Measurements from ENCODE around the gene MBD5.

The MBD5 gene

DNA sequence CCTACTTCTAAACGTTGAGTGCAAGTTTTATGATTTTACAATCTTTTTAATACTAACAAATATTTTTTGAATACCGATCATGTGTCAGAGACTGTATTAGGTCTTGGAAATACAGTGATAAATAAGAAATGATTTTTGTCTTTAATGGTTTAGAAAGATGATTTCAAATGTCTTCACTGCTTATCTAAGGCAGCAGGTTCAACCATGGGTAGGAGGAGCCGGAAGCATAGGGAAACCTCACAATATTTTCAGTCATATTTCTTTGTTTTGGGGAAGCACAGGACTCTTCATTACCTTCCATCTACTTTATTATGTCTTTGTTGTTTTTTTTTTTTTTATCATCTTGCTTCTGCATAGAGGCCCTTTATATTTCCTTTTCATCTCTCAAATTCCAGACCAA, 458.5 kb downstream of the MBD5 start:
- DNase-seq (ENCODE audit: low spot score) = no peak

DNA sequence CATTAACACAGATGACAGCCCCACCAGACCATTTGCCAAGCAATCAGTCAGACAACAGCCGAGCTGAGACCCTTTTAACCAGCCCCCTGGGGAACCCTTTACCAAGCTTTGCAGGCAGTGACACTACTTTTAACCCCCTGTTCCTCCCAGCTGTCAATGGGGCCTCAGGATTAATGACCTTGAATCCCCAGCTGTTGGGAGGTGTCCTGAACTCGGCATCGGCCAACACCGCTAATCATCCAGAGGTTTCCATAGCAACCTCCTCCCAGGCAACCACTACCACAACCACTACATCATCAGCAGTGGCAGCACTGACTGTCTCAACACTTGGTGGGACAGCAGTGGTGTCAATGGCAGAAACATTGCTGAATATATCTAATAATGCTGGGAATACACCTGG, 462.8 kb downstream of the MBD5 start:
- no peak for DNase-seq (ENCODE audit: low spot score)

DNA sequence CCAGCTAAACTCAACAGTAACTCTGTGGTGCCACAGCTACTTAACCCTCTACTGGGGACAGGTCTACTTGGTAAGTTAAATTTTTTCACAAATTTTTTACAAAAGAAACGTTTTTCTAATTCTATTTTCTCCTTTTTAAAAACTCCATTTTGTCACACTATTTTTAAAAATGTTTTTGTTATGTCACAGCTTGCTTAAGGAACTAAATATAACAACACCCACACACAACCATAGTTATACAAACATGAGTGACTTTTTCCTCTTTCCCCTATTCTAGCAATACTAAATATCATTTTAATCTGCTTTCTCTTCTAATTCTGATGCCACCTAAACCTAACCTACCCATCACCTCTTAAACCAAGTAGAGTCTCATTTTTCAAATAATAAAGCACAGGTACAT, 463.2 kb downstream of the MBD5 start:
- DNase-seq (ENCODE audit: low spot score) = no peak

DNA sequence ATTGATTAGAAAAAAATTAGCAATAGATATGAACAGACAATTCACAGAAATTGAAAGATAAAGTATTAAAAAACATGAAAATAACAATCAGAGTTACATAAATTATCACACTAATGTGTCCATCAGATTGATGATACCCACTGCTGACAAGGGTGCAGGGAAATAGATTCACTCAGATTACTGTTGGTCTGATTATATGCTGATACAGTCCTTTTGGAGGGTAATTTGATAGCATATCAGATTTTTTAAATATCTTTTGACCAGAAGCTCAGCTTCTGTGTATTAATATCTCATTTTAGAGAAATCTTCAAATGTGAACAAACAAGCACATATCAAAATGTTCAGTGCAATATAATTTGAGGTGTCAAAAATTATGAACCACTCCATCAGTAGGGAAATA, 465.8 kb downstream of the MBD5 start:
- no peak for DNase-seq (ENCODE audit: low spot score)

DNA sequence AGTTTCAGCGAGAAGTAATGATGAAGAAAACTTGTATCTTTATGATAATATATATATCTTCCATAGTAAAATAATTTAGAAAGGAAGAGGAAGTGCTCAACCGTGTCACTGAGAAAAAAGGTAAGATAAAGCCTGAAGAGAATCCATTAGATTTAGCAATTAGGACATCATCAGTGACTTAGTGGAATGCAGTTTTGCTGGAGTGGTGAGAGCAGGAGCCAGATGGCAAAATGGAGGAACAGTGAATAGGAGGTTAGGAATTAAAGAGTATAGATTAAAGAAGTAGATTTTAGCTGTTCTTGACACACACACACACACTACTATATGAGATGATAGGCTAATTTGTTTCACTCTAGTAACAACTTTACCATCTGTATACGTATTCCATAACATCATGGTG, 466.5 kb downstream of the MBD5 start:
- no peak for DNase-seq (ENCODE audit: low spot score)

DNA sequence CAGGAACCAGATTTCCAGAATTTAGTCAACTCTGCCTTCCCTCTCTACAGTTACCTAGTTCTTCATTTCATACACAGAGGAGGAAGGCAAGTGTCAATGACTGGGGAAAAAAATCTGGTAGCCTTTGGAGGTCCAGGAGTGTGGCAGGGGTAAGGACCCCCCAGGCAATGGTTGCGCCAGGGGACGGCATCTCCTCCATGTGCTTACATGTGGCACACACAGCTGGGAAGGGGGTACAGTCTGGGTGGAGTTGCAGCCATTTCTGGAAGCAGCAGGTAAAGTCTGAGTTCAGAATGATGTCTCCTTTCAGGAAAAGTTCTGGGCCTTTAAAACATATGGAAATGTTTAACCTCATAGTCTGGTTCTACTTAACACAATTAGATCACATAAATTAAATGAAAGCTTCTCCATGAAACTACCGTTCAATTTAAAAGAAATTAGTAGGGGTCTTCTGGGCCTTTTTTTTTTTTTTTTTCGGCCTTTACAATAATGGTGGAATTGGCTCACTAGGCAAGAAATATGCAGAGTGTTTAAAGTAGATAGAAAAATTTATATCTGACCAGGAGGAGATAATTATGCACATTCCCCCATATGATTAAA, 470.0 kb downstream of the MBD5 start:
- DNase-seq (ENCODE audit: low spot score) = no peak

DNA sequence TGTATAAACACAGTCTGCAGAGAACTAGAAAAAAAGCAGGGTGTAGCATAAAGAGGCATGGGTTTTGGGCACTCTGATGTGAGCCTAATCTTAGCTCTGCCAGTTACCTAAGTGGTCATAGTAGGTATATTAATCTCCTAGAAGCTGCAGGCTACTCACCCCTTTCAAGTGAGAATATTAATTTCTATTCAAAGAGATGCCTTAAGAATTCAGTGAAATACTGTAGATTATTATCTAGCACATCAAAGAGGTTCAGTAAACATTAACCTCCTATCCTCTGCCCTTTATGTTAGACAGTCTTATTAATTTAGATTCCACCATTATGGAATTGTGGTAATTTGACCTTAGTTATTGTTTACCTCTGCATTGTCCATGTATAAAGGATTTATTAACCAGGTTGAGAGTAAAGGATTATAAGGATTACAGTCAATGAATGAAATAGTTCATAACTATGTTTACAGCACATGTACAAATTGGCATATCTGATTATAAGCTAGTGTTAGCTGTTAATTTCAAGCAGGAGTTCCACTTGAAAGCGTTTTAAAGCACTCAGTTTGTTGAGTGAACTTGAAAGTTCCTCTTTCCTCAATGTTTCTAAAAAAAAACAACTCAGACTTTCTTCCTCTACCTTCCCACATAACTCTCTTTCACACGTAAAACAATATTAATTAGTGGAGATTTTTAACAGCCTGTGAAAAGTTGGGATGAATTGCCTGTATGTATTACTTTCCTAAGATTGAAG, 473.1 kb downstream of the MBD5 start:
- no peak for DNase-seq (ENCODE audit: low spot score)

DNA sequence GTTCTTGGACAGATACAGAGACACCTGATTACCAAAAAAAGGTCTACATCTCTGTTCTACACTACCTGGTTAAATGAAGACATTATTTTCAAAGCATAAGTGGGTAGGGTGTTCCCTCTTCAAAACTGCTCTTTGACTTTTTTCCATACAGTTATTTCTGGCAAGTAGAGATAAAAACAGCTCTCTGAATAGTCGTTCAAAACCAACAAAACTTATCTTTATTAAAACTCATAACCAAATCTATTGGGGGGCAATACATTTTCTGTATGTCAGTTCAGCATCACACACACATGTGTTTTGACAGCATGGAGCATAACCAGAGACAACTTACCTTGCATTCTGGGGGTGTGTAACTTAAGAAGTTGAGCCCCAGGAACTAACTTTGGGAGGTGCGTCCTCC, 474.7 kb downstream of the MBD5 start:
- DNase-seq (ENCODE audit: low spot score) = peak; percentile 45

DNA sequence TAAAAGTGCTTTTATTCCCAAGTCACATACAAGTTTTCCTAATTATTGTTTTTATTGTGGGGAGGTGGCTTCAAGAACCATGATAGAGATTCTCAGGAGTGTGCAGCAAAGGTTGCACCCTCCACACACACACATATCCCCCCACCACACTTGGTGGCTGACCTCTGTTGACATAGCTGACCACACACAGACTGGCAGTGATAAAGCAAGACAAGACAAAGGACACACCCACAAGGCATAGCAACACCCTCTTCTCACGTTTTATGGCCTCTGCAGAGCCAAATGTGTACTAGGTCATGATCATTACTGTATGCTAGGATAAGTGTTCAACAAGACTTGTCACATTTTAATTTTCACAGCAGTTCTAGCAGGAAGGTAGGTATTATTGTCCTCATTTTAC, 480.7 kb downstream of the MBD5 start:
- no peak for DNase-seq (ENCODE audit: low spot score)

DNA sequence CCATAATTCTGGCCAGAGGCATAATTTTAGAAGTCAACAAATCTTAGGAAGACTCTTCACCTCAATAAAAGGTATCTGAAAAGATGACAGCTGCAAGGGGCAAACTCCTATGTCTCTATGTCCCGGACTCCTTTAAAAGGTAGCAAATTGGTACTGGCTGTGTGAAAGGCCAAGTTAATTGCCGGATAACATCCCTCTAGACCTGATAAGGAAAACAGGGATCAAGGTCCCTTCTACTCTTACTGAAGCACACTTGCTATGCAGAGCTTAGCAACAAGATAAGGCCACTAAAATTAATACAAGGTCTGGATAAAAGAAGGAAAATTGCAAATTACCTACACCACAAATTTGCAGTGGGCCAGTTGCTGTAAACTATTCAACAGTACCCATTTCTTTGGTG, 482.6 kb downstream of the MBD5 start:
- no peak for DNase-seq (ENCODE audit: low spot score)

DNA sequence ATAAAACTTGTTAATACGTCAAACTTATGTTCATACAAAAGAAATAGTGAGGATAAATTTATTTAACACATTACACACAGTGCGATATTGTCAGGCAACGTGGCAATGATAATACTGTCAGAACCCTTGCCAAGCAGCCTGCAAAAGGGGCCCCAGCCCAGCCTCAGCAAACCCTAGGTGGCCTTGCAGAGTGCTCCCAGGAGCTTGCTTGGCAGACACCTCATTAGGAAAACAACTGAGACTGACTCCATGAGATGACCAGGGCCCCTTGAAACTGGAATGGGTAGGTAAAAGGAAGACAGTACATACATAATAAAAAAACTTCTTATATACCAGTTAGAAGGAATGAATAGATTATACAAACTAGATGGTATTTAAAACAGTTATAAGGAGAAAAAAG, 487.1 kb downstream of the MBD5 start:
- DNase-seq (ENCODE audit: low spot score) = no peak

DNA sequence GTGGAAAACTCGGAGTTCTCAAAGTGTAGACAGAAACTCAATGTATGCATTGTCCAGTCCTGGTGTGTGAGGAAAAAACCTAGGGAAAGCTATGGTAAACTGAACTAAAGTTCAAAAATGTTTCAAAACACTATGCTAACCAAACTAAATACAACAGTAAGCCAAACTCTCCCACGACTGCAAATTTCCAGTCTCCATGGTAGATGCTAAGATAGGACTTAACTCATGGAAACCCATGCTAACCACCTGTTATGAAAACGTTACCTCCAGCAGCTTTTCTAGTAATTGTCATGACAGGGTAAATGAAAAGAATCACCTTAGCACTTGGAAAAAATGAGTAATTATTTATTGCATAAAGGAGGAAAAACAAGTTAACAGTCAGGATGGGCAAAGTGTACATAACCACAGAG, 488.0 kb downstream of the MBD5 start:
- DNase-seq (ENCODE audit: low spot score) = no peak

DNA sequence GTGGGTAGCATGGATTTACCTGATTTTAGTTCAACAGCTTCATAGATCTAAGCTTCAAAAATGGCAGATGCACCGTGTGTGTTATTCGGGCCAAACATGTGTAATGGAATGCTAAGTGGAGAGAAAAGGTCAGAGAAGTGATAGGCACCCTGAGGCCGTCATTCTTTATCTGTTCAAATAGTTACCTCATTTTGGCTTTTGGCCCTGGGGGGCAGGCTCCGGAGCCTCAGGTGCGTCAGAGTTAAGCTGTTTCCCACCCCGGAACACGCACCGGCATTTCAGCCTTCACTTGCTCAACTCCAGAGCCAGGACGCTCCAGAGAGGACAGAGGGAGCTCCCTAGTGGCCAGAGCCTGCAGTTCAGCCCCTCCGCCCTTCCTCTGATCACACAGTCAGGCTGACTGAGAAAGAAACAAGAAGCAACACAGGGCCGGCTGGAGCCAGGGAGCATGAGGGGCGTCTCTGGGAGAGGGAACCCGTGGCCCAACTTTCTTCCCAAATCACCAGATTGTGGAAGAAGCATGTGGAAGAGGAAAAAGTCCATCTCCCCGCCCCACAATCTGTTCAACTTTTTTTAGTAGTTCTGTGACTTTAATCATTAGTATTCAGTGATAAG, 488.5 kb downstream of the MBD5 start:
- DNase-seq (ENCODE audit: low spot score) = peak; percentile 84

DNA sequence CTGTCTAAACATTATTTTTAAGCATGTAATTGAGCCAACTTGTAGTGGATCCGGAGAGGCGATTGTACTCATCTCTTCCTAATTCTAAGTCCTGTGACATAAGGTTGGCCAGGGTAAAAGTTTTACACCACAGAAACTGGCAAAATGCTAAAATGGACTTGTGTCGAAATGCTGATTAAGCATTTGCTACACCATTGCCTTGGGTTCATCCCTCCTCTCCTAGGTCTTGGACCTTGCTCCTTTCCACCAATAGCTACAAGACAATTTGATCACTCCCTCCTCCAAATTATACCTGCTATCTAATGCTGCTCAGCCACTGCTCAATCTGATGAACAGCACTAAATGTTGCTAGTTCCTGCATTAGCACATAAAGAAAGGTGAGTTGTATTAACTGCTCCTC, 491.0 kb downstream of the MBD5 start:
- DNase-seq (ENCODE audit: low spot score) = no peak

DNA sequence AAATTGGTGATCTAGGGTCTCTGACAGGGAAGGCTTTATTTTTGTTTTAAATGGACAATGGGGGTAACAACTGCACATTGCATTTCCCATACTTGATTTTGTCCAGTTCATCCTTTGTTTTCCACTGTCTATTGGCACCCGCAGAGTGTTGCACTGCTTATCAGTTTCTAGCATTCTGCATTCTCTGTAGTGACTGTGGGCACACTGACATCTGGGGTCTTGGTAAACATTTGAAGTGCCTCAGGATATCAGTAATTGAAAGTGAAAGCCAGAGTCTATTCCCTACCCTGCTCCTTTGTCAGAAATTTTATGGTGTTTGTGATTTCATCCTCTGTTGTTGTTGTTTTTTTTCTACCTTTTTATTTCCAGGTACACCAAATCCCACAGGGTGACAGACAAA, 491.6 kb downstream of the MBD5 start:
- peak; percentile 35 for DNase-seq (ENCODE audit: low spot score)

DNA sequence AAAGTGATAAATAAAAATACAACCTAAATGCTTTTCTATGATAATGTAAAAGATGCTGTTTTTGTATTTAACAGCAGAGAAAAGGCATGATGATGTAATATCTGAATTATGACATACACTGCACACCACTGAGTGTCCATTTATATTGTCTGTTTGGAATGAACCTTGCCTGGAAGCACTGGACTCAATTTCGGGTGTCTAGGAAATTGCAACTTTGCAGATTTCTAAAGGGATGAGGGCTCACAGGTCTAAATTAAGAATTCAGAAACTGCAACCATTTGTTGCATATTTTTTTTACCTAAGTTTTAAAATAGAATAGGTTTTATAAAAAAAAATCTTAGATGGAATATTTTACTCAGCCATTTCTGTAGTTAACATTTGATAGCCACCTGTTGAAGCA, 492.5 kb downstream of the MBD5 start:
- no peak for DNase-seq (ENCODE audit: low spot score)

DNA sequence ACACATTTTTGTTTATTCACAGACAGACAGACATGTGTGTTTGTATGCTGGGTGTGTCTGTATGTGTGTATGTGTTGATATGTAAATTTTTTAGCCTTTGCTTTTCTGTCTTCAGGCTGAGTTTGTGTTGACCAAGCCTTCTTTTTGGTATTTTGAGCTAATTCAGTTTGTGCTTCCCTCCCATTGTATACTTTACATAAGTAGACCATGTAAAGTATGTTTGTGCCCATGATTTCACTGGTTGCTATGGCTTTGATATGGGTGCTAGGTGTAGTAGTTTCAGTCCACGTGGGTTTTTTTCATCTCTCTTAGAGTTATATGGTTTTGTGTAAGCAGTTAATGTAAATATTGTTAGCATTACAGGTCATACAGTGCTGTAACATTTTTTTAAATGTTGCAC, 494.2 kb downstream of the MBD5 start:
- DNase-seq (ENCODE audit: low spot score) = no peak

DNA sequence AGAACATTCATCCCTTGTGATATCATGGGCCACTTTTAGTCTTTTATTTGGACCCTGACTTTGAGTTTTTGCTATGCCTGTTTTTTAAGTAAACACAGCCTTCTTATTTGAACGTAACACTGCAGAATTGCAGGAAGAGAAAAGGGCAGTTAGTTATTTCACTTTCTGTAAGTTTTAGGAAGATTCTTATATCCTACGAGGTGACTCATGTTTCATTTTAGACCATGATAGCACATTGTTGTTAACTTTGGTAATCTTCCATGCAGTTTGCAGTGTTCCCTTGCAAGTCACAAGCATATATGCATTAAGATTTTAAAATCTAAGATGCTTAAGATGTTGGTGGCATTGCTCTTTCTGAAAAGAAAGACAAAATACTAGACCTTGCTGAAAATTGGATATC, 495.1 kb downstream of the MBD5 start:
- no peak for DNase-seq (ENCODE audit: low spot score)

DNA sequence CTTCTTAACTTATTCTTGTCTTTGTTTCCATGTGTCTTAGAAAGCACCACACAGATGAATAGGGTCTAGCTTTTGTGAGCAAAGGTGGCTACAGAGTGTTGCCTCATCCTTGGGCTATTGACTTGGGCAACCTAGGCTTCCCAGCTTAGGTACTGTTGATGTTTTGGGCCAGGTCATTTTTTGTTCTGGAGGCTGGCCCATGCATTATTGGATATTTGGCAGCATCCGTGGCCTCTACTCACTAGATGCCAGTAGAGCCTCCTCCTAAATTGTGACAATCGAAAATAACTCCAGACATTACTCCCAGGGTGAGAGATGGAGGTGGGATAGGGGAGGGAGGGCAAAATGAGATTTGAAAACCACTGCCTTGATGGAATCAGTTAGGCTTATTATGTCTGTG, 496.4 kb downstream of the MBD5 start:
- no peak for DNase-seq (ENCODE audit: low spot score)

DNA sequence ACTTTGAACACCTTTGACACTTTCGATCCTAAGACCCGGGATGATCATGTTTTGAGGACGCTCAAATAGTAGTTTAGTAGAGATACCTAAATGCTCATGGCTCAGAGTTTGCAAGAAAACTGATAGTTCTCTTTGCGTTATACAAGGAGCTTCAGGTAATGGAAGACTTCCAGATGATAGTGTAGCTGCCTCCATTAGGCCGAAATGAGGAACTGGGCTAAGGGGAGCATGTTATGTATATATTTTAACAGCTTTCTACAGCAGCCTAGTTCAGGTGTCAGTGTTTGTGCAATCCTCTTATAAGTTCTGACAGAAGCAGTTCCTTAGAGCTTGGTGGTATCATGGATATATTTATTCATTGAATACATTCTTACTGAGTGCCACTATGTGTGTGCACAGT, 496.9 kb downstream of the MBD5 start:
- DNase-seq (ENCODE audit: low spot score) = no peak

DNA sequence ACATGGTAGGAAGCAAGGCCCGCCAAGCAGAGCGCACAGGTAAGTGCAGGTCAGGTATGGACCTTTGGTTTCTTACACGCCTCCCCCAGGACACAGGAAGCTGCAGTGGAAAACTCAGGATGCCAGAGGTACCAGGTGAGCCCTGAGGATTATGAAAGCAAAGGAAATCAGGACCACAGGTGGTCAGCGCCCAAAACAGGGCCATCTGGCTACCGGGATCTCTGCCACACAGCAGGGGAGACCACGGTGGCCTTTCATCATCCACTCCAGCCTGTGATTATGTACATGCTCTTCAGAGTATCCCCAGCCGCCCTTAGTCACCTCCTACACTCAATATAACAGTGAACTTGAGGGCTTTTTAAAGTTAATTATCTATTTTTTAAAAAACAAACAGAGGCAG, 498.1 kb downstream of the MBD5 start:
- no peak for DNase-seq (ENCODE audit: low spot score)

DNA sequence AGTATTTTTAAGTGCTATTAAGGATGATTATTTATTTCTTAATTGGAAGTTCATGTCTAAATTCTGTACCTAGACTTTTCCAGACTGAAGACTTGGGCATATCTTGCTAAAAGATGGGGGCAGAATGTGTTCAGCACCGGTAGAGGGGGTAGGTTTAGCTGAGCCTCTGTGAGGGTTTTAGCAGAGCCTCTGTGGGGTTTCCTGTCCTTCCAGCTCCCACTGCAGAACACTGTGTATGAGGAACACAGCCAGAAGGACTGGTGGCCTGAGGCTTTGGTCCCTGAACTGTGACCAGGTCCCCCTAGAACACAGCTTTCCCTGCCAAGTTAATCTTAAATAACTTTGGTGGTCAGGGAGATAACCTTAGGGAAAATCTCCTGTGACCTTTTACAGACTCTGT, 500.3 kb downstream of the MBD5 start:
- DNase-seq (ENCODE audit: low spot score) = no peak

DNA sequence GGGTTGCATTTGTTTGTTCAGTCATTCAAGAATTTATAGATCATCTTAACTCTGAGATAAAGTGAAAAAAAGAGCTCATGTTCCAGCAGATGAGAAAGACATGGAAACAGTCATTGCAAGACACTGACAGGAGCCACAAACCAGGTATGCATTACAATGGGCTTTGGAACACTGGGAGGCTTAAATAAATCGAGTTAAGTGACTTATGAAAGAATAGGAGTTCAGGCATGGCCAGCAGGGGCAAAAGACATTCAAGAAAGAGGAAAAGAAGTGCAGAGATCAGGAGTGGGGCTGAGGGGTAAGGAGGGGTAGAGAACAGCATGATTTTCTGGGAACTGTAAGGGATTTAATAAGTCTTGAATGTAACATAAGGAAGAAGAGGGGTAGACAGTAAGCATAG, 502.4 kb downstream of the MBD5 start:
- no peak for DNase-seq (ENCODE audit: low spot score)

DNA sequence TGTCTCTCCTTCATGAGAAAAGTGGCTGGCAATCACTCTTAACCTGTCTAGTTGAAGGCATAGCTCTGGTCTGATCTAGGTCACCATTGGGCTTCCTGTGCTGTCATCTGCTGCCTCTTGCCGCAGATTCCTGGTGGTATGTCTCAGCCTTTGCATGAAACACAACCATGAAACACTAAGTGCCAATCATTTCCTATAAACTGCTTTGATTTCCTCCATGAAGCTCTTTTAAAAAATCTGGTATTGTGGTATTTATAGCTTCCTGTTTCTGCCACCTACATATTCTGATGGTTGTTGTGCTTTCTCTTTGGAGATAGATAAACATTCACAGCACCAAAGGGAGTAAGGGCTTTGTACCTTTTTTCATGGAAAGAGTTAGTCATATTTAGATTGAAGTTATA, 503.6 kb downstream of the MBD5 start:
- no peak for DNase-seq (ENCODE audit: low spot score)

All from hematopoietic multipotent progenitor cell treated with erythropoietin and hydrocortisone succinate and interleukin-3 and kit ligand, for 15 days (in vitro differentiated cells).